ENCODE measurements around the gene CROT. TPM values are rescaled to one million over a fixed set of nuclear protein-coding genes. Genes with fewer than 3 reads are reported as not detected.

Gene CROT
- total RNA-seq, 2 experiments from 2014 or later = 7.0 to 7.2 TPM

DNA sequence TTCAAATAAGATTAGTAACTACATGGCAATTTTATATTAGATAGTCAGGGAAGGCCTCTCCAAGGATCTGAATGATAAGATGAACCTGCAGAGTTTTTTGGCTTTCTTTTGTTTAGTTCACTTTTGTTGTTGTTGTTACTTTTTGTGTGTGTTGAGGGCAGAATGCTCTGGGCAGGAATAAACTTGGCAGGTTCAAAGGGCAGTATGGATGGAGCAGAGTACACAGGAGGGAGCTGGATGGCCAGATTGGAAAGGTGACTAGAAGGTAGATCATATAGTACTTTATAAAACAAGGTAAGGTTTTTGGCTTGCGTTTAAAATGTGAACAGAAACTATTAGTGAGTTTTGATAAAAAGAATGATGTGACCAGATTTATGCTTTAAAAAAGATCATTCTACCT, 17.9 kb downstream of the CROT start:
- Mint-ChIP-seq H3K36me3 (peaks cover 5% of the 10 kb centered on the region), H3K4me3 (no peak overlapping the region), H3K27me3 (no peaks in the 10 kb centered on the region), H3K4me1 (no peaks in the 10 kb centered on the region), H3K27ac (no peak overlapping the region), H3K9me3 (no peaks in the 10 kb centered on the region)
- no peak for DNase-seq

DNA sequence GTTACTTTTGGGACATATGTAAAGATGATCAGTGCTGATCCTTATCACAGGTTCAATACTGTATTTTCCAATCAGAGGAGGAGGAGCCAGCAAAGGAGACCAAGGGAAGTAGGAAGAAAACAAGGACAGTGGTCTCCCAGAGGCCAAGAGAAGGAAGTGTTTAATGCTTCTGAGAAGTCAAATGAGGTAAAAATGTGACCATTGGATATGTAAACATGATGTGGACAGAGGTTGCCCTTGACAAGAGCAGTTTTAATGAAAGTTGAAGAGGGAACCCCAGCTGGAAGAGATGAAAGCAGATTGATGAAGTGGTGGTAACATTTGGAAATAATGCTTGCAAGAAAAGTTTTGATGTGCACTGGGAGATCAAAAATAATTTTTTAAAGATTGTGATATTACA, 18.8 kb downstream of the CROT start:
- H3K4me1 Mint-ChIP-seq = peaks cover 4% of the 10 kb centered on the region
- no peaks in the 10 kb centered on the region for H3K9me3 Mint-ChIP-seq
- peaks cover 2% of the 10 kb centered on the region for H3K36me3 Mint-ChIP-seq
- H3K27me3 Mint-ChIP-seq = no peaks in the 10 kb centered on the region
- no peak overlapping the region for H3K4me3 Mint-ChIP-seq
- DNase-seq = no peak
- no peak overlapping the region for H3K27ac Mint-ChIP-seq

DNA sequence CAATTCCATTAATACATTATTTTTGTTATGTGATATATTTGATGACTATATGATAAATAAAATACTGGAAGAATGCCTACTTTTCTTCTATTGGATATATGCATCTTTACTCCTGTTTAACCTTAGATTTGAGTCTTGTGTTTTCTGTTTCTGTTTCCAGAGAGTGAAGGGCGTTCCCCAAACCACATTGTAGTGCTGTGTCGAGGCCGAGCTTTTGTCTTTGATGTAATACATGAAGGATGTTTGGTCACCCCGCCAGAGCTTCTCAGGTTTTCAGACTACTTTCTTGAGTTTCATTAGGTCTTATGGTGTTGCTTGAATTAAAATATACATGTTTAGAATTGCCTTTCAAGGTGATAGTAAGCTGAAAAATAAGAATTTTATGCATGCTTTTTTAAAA, 23.8 kb downstream of the CROT start:
- Mint-ChIP-seq H3K9me3 (no peaks in the 10 kb centered on the region), H3K4me1 (peaks cover 6% of the 10 kb centered on the region), H3K36me3 (peaks cover 4% of the 10 kb centered on the region), H3K27me3 (no peaks in the 10 kb centered on the region), H3K4me3 (no peak overlapping the region), H3K27ac (no peak overlapping the region)
- peak; percentile 20 for DNase-seq

DNA sequence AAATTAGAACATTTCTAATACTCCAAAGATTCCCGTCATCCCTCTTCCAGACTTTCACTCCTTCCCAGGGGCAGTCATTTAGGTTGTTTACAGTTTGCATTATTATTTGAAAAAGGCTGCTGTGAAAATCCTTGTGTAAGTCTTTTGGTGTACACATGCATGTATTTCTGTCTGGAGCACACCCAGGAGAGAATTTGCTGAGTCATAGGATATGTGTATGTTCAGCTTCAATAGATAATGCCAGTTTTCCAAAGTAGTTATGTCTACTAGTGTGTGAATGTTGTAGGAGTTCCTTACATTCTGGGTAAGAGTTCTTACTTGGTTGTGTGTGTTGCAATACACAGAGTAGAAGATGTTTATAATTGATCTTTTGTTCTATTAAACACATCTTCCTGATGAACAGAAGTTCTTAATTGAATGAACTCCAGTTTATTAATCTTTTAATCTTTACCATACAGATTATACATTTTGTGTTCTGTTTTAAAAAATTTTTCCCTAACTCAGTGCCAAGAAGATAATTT, 25.3 kb downstream of the CROT start:
- H3K27me3 Mint-ChIP-seq = no peaks in the 10 kb centered on the region
- peaks cover 6% of the 10 kb centered on the region for H3K4me1 Mint-ChIP-seq
- no peak overlapping the region for H3K4me3 Mint-ChIP-seq
- no peak overlapping the region for H3K27ac Mint-ChIP-seq
- no peak for DNase-seq
- H3K9me3 Mint-ChIP-seq = no peaks in the 10 kb centered on the region
- H3K36me3 Mint-ChIP-seq = peaks cover 4% of the 10 kb centered on the region

DNA sequence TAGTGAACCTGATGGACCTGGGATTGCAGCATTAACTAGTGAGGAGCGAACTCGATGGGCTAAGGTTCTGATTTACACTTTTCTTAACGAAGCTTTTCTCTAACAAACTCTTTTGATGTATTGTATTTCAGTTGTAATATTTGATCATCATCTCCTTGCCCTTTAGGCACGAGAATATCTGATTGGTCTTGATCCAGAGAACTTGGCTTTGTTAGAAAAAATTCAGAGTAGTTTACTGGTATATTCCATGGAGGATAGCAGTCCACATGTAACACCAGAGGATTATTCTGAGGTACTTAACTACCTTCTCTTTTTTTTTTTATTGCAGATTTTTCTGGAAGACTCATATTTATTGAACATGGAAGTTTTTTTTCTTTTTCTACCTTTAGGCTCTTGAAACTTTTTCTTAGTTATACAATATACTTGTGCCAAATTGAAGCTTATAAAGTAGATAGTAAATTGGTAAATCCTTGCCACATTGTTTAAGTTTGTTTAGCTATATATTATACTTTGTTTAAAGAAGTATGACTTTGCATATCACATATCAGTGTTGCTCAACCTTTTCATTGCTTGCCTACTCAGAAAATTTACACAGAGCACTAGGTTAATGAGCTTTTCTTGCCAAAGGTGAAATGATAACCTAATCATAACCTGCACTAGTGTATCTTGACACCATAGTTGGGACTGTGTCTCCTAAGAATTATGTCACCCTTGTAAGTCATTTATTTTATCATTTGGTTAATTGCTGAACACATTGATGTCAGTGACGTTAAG, 30.4 kb downstream of the CROT start:
- Mint-ChIP-seq H3K27ac (no peak overlapping the region), H3K36me3 (peaks cover 5% of the 10 kb centered on the region), H3K4me3 (no peak overlapping the region), H3K4me1 (peaks cover 3% of the 10 kb centered on the region), H3K9me3 (no peaks in the 10 kb centered on the region), H3K27me3 (no peaks in the 10 kb centered on the region)
- no peak for DNase-seq

DNA sequence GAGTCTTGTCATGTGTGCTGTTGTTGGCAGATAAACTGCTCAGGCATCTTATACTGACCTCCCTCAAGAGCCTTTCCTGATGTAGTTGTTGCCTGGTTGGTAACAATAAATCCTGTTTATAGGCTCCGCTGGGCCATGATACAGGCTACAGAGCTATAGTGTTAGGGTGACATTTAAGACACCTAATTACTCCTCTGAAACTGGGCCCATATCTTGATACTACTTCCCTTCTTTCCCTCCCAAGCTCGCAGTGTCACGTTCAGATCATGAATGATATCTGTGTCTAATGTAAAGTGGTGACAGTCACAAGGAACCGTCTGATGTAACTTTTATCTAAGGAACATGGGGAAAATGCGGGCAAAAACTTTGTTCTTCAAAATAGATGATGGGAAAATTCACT, 35.4 kb downstream of the CROT start:
- H3K27me3 Mint-ChIP-seq = no peaks in the 10 kb centered on the region
- no peak for DNase-seq
- no peak overlapping the region for H3K27ac Mint-ChIP-seq
- peaks cover 27% of the 10 kb centered on the region for H3K36me3 Mint-ChIP-seq
- H3K4me1 Mint-ChIP-seq = peaks cover 3% of the 10 kb centered on the region
- peaks cover 3% of the 10 kb centered on the region for H3K9me3 Mint-ChIP-seq
- H3K4me3 Mint-ChIP-seq = no peak overlapping the region

DNA sequence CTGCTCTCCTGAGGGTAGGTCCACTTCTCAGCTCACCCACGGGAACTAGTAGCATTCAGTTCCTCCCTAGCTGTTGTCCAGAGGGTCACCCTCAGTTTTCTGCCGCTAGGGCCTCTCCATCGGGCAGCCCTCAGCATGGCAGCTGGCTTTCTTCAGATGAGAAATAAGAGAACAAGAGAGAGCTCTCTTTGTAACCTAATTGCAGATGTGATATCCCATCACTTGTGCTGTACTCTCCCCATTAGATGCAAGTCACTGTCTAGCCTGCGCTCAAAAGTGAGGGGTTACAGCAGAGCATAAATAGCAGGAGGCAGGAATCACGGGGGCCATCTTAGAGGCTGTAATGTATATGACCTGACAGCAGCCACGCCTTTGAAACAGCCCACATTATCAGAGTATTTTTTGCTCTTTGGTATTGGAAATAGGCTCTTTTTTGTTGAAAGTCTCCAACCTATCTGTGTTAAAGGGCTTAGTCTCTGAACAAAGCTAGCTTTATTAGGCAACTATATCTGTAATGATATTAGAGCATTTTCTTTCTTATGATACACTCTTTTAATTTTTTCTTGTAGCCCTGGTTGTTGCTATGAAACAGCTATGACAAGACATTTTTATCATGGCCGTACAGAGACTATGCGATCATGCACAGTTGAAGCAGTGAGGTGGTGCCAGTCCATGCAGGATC, 45.7 kb downstream of the CROT start:
- no peak for DNase-seq
- Mint-ChIP-seq H3K36me3 (peaks cover 40% of the 10 kb centered on the region), H3K27ac (no peak overlapping the region), H3K9me3 (no peaks in the 10 kb centered on the region), H3K27me3 (no peaks in the 10 kb centered on the region), H3K4me1 (peaks cover 9% of the 10 kb centered on the region), H3K4me3 (no peak overlapping the region)

DNA sequence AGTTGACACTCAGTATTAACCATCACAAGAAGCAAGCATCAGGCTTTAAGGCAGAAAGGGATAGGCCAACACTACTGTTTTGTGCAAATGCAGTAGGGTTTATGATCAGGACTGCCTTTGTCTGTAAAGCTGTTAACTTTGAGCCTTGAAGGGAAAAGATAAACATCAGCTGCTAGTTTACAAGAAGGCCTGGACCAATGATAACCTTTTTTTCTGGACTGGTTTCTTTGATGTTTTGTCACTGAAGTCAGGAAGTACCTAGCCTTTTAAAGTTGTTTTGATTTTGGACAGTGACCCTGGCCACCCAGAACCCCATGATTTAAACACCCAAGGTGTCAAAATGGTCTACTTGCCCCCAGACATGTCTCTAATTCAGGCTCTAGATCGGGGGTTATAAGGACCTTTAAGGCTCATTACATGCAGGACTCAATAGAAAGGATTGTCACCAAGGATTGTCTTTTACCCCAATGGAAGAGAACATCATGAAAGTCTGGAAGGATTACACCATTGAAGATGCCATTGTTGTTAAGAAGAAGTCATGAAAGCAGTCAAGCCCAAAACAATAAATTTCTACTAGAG, 50.1 kb downstream of the CROT start:
- Mint-ChIP-seq H3K36me3 (peaks cover 19% of the 10 kb centered on the region), H3K4me3 (no peak overlapping the region), H3K27me3 (no peaks in the 10 kb centered on the region), H3K4me1 (peaks cover 9% of the 10 kb centered on the region), H3K9me3 (no peaks in the 10 kb centered on the region), H3K27ac (no peak overlapping the region)
- DNase-seq = no peak

DNA sequence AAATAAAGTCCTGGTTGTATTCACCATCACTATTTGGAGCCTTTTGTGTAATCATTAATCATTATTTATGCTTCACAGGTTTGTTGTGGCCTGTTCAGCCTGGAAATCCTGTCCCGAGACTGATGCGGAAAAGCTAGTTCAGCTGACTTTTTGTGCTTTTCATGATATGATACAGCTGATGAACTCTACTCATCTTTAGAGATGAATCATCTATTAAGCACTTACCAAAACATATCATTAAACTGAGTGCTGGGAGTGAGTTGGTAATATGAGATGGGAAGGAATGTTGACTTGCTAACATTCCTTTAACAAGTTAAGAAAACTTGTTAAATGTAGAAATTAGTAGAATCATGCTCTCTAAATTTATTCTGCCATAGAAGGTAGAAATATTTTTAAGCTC, 53.0 kb downstream of the CROT start:
- no peak overlapping the region for H3K27ac Mint-ChIP-seq
- no peaks in the 10 kb centered on the region for H3K9me3 Mint-ChIP-seq
- H3K36me3 Mint-ChIP-seq = peaks cover 12% of the 10 kb centered on the region
- H3K4me1 Mint-ChIP-seq = no peaks in the 10 kb centered on the region
- H3K4me3 Mint-ChIP-seq = no peak overlapping the region
- no peak for DNase-seq
- H3K27me3 Mint-ChIP-seq = no peaks in the 10 kb centered on the region

DNA sequence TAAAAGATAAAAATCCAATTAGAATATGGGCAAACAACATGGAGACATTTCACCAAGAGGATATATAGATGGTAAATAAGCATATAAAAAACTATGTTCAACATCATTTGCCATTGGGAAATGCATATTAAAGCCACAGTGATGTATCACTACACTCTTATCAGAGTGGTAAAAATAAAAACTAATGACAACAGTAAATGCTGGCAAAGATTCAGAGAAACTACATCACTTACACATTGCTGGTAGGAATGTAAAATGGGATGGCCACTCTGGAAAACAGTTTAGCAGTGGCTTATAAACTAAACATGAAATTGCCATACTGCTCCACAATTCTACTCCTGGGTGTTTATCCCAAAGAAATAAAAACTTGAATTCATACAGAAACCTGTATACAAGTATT, 59.2 kb downstream of the CROT start:
- DNase-seq = no peak
- no peaks in the 10 kb centered on the region for H3K9me3 Mint-ChIP-seq
- H3K4me3 Mint-ChIP-seq = no peak overlapping the region
- H3K27me3 Mint-ChIP-seq = no peaks in the 10 kb centered on the region
- no peak overlapping the region for H3K27ac Mint-ChIP-seq
- no peaks in the 10 kb centered on the region for H3K4me1 Mint-ChIP-seq
- H3K36me3 Mint-ChIP-seq = no peaks in the 10 kb centered on the region

DNA sequence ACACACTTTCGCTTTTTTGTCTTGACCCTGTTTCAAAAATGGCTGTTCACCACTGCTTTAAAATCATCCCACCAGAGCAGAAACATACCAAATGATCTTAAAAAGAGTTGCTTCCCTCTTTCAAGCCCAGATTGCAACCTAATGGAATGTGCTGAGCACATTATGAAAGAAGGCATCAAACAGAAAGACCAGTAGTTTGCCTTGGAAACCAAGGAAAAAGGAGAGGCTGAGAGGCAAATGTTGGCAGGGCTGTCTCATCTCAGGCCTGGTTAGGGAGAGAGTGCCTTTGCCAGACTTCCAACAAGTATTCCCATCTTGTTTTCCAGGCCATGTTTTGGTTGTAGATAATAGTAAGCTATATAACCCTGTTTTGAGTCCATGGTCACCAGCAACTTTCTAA, 65.7 kb downstream of the CROT start:
- Mint-ChIP-seq H3K36me3 (no peaks in the 10 kb centered on the region), H3K4me3 (no peak overlapping the region), H3K4me1 (no peaks in the 10 kb centered on the region), H3K27ac (no peak overlapping the region), H3K27me3 (no peaks in the 10 kb centered on the region), H3K9me3 (no peaks in the 10 kb centered on the region)
- DNase-seq = no peak

DNA sequence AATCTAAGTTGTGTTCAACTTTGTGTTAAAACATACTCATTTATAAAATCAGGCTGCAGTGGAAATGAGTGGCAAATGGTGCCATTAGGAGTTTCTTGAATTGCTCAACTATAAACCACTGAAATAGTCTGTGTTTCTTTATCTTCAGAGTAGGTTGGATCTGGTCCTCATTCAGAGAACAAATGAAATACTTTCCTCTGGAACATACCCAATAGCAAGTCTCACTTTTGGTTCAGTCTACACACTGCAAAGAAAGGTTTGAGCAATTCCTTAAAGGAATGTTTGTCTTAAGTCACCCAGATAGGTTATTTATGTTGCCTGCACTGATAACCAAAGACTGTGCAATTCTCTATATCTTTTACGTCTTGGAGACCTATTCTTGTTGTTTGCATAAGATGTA, 67.6 kb downstream of the CROT start:
- H3K27ac Mint-ChIP-seq = no peak overlapping the region
- no peaks in the 10 kb centered on the region for H3K27me3 Mint-ChIP-seq
- no peak for DNase-seq
- no peak overlapping the region for H3K4me3 Mint-ChIP-seq
- H3K36me3 Mint-ChIP-seq = no peaks in the 10 kb centered on the region
- H3K4me1 Mint-ChIP-seq = no peaks in the 10 kb centered on the region
- H3K9me3 Mint-ChIP-seq = no peaks in the 10 kb centered on the region

DNA sequence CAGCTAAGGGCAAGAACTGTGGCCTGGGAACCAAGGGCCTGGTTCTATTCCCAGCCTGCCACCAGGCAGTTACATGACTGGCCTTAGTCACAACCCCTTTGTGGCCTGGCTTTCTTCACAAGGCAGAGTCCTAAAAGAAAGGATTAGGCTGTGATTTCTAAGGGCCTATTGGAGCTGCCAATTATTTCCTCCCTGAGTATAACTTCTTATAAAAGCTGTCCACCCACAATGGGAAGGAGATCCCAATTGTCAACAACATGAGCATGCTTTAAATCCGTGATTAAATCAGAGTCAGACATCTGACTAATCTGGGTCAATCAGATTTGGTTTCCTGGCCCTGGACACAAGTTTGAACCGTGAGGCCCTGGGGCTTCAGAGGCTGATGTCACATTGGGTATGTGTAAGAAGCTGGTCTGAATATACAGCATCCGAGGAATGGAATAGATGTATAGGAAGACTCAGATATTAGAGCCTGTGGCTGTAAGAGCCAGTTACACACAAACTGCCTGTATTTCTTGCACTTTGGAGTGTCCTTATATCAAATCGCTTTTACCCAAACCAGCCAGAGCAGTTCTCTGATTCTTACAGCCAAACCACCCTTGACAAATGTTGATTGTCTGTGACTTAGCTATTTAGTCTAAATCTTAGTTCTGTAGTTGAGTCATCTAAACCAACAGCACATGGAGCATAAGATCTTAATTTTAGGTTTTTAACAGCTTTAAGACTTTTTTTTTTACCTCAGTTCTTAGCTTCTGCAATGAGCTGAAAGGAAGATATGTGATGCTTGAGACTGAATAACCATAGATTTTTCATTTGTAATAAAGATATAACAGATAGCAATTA, 68.7 kb downstream of the CROT start:
- no peaks in the 10 kb centered on the region for H3K27me3 Mint-ChIP-seq
- H3K27ac Mint-ChIP-seq = no peak overlapping the region
- no peaks in the 10 kb centered on the region for H3K9me3 Mint-ChIP-seq
- no peak for DNase-seq
- H3K36me3 Mint-ChIP-seq = no peaks in the 10 kb centered on the region
- H3K4me1 Mint-ChIP-seq = no peaks in the 10 kb centered on the region
- H3K4me3 Mint-ChIP-seq = no peak overlapping the region

DNA sequence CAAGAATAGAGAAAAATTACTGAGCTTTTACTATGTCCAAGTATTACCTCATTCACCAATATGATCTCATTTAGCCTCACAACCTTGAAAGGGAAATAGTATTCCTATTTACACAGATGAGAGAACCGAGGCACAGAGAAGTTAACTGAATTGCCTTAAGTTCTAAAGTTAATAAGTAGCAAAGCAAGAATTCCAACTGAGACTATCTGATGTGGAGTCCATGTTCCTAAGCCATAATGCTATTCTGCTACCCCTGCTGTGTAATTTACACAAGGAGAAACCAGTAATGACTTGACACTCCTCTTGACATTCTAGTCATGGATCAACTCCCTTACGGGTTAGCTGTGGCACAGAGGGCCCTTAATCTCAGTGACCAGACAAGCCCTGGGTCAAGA, 69.3 kb downstream of the CROT start:
- H3K9me3 Mint-ChIP-seq = no peaks in the 10 kb centered on the region
- H3K4me3 Mint-ChIP-seq = no peak overlapping the region
- no peaks in the 10 kb centered on the region for H3K36me3 Mint-ChIP-seq
- H3K27ac Mint-ChIP-seq = no peak overlapping the region
- H3K4me1 Mint-ChIP-seq = no peaks in the 10 kb centered on the region
- H3K27me3 Mint-ChIP-seq = no peaks in the 10 kb centered on the region
- no peak for DNase-seq
